Neural progenitor cell (in vitro differentiated cells): Measurements from ENCODE around the gene GSTO2.

Experiments
- EZH2 ChIP-seq: fragments of 200-600 bp; sonication (generic); IDR thresholded peaks from 2 replicates; pipeline ENCODE4 v1.6.1; 2017; ENCODE audit warnings: antibody characterized with exemption, mild to moderate bottlenecking, moderate library complexity
- EZH2phosphoT487 ChIP-seq: fragments of 200-600 bp; sonication (generic); IDR thresholded peaks from 2 replicates; pipeline ENCODE4 v1.6.1; 2017; ENCODE audit warnings: antibody characterized with exemption
- TF ChIP-seq, protein P1 (sequence below): fragments of 200-600 bp; sonication (generic); IDR thresholded peaks from 2 replicates; pipeline ENCODE4 v1.5.1; 2017; ENCODE audit warnings: antibody characterized with exemption, mild to moderate bottlenecking

DNA sequence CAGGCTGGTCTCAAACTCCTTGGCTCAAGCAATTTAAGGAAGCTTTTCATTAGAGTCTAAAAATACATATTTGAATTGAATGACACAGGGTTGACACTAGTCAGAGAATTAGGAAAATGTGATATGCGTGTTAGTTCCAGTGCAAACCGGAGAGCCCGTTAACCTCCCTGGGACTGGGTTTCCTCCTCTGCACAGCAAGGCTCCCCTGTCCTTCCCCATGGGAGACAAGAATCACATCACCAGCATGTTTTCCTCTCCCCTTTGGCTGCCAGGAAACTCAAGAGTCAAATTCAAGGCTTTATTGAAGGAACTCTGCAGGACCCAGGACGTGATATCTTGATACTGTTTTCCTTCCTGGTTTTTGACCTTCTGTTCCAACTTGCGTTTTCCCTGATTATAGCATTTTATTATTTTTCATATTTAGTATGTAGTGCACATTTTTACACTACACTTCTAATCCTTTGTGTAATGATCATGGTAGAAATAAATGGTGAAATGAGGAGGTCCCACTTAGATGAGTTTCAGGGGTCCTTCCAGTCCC lies 24.9 kb downstream of the GSTO2 start:
- TF ChIP-seq, protein P1, sequence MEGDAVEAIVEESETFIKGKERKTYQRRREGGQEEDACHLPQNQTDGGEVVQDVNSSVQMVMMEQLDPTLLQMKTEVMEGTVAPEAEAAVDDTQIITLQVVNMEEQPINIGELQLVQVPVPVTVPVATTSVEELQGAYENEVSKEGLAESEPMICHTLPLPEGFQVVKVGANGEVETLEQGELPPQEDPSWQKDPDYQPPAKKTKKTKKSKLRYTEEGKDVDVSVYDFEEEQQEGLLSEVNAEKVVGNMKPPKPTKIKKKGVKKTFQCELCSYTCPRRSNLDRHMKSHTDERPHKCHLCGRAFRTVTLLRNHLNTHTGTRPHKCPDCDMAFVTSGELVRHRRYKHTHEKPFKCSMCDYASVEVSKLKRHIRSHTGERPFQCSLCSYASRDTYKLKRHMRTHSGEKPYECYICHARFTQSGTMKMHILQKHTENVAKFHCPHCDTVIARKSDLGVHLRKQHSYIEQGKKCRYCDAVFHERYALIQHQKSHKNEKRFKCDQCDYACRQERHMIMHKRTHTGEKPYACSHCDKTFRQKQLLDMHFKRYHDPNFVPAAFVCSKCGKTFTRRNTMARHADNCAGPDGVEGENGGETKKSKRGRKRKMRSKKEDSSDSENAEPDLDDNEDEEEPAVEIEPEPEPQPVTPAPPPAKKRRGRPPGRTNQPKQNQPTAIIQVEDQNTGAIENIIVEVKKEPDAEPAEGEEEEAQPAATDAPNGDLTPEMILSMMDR, result no peak
- no peak for TF ChIP-seq EZH2
- TF ChIP-seq EZH2phosphoT487, result no peak
